Measurements from ENCODE around the gene NELL2.

Gene NELL2

GRCh38 chr12:44677724-44678123 lies 198.4 kb downstream of the NELL2 start:
- Histone ChIP-seq H3K27ac (ENCODE audit: insufficient read depth, low read length, poor library complexity, severe bottlenecking) (no peak overlapping the region), H3K4me3 (ENCODE audit: insufficient read depth, low read depth, low read length, poor library complexity, severe bottlenecking) (no peak overlapping the region), H3K9me3 (ENCODE audit: control insufficient read depth, low read length) (no peaks in the 10 kb centered on the region), H3K4me1 (ENCODE audit: control insufficient read depth, insufficient read depth, low read length, poor library complexity, severe bottlenecking) (no peaks in the 10 kb centered on the region), H3K36me3 (ENCODE audit: control insufficient read depth, insufficient read depth, low read length) (no peaks in the 10 kb centered on the region), H3K27me3 (replicated peaks; ENCODE audit: control insufficient read depth, insufficient read depth, low read length, poor library complexity, severe bottlenecking) (no peaks in the 10 kb centered on the region)
- no peak for DNase-seq

- H3K27ac ChIP-seq (ENCODE audit: insufficient read depth, low read length, poor library complexity, severe bottlenecking) = no peak overlapping the region
- DNase-seq = no peak
- no peaks in the 10 kb centered on the region for H3K36me3 ChIP-seq (ENCODE audit: control insufficient read depth, insufficient read depth, low read length)
- H3K9me3 ChIP-seq (ENCODE audit: control insufficient read depth, low read length) = no peaks in the 10 kb centered on the region
- H3K27me3 ChIP-seq (replicated peaks; ENCODE audit: control insufficient read depth, insufficient read depth, low read length, poor library complexity, severe bottlenecking) = no peaks in the 10 kb centered on the region
- H3K4me3 ChIP-seq (ENCODE audit: insufficient read depth, low read depth, low read length, poor library complexity, severe bottlenecking) = no peak overlapping the region
- no peaks in the 10 kb centered on the region for H3K4me1 ChIP-seq (ENCODE audit: control insufficient read depth, insufficient read depth, low read length, poor library complexity, severe bottlenecking)
These were observed 201.2 kb downstream of the NELL2 start for GRCh38 chr12:44674875-44675274.

GRCh38 chr12:44673811-44674210 lies 202.3 kb downstream of the NELL2 start:
- Histone ChIP-seq H3K4me3 (ENCODE audit: insufficient read depth, low read depth, low read length, poor library complexity, severe bottlenecking) (no peak overlapping the region), H3K9me3 (ENCODE audit: control insufficient read depth, low read length) (no peaks in the 10 kb centered on the region), H3K4me1 (ENCODE audit: control insufficient read depth, insufficient read depth, low read length, poor library complexity, severe bottlenecking) (no peaks in the 10 kb centered on the region), H3K36me3 (ENCODE audit: control insufficient read depth, insufficient read depth, low read length) (no peaks in the 10 kb centered on the region), H3K27me3 (replicated peaks; ENCODE audit: control insufficient read depth, insufficient read depth, low read length, poor library complexity, severe bottlenecking) (no peaks in the 10 kb centered on the region), H3K27ac (ENCODE audit: insufficient read depth, low read length, poor library complexity, severe bottlenecking) (no peak overlapping the region)
- no peak for DNase-seq

GRCh38 chr12:44672042-44672441 lies 204.1 kb downstream of the NELL2 start:
- no peaks in the 10 kb centered on the region for H3K36me3 ChIP-seq (ENCODE audit: control insufficient read depth, insufficient read depth, low read length)

GRCh38 chr12:44668443-44668842 lies 207.7 kb downstream of the NELL2 start:
- Histone ChIP-seq H3K36me3 (ENCODE audit: control insufficient read depth, insufficient read depth, low read length) (no peaks in the 10 kb centered on the region), H3K9me3 (ENCODE audit: control insufficient read depth, low read length) (no peaks in the 10 kb centered on the region), H3K27ac (ENCODE audit: insufficient read depth, low read length, poor library complexity, severe bottlenecking) (no peak overlapping the region), H3K27me3 (replicated peaks; ENCODE audit: control insufficient read depth, insufficient read depth, low read length, poor library complexity, severe bottlenecking) (no peaks in the 10 kb centered on the region), H3K4me3 (ENCODE audit: insufficient read depth, low read depth, low read length, poor library complexity, severe bottlenecking) (no peak overlapping the region), H3K4me1 (ENCODE audit: control insufficient read depth, insufficient read depth, low read length, poor library complexity, severe bottlenecking) (no peaks in the 10 kb centered on the region)
- no peak for DNase-seq

More at GRCh38 chr12:44672042-44672441, 204.1 kb downstream of the NELL2 start:
- no peaks in the 10 kb centered on the region for H3K4me1 ChIP-seq (ENCODE audit: control insufficient read depth, insufficient read depth, low read length, poor library complexity, severe bottlenecking)
- DNase-seq = no peak
- H3K4me3 ChIP-seq (ENCODE audit: insufficient read depth, low read depth, low read length, poor library complexity, severe bottlenecking) = no peak overlapping the region
- H3K27ac ChIP-seq (ENCODE audit: insufficient read depth, low read length, poor library complexity, severe bottlenecking) = no peak overlapping the region
- no peaks in the 10 kb centered on the region for H3K9me3 ChIP-seq (ENCODE audit: control insufficient read depth, low read length)
- H3K27me3 ChIP-seq (replicated peaks; ENCODE audit: control insufficient read depth, insufficient read depth, low read length, poor library complexity, severe bottlenecking) = no peaks in the 10 kb centered on the region

- no peak overlapping the region for H3K4me3 ChIP-seq (ENCODE audit: insufficient read depth, low read depth, low read length, poor library complexity, severe bottlenecking)
- no peak for DNase-seq
- H3K27me3 ChIP-seq (replicated peaks; ENCODE audit: control insufficient read depth, insufficient read depth, low read length, poor library complexity, severe bottlenecking) = no peaks in the 10 kb centered on the region
- H3K27ac ChIP-seq (ENCODE audit: insufficient read depth, low read length, poor library complexity, severe bottlenecking) = no peak overlapping the region
- H3K4me1 ChIP-seq (ENCODE audit: control insufficient read depth, insufficient read depth, low read length, poor library complexity, severe bottlenecking) = no peaks in the 10 kb centered on the region
- H3K36me3 ChIP-seq (ENCODE audit: control insufficient read depth, insufficient read depth, low read length) = no peaks in the 10 kb centered on the region
- H3K9me3 ChIP-seq (ENCODE audit: control insufficient read depth, low read length) = no peaks in the 10 kb centered on the region
These were observed 208.7 kb downstream of the NELL2 start for GRCh38 chr12:44667461-44667860.

- no peak overlapping the region for H3K4me3 ChIP-seq (ENCODE audit: insufficient read depth, low read depth, low read length, poor library complexity, severe bottlenecking)
- H3K9me3 ChIP-seq (ENCODE audit: control insufficient read depth, low read length) = no peaks in the 10 kb centered on the region
- H3K27ac ChIP-seq (ENCODE audit: insufficient read depth, low read length, poor library complexity, severe bottlenecking) = no peak overlapping the region
These were observed 212.8 kb downstream of the NELL2 start for GRCh38 chr12:44663291-44663690.

DNA sequence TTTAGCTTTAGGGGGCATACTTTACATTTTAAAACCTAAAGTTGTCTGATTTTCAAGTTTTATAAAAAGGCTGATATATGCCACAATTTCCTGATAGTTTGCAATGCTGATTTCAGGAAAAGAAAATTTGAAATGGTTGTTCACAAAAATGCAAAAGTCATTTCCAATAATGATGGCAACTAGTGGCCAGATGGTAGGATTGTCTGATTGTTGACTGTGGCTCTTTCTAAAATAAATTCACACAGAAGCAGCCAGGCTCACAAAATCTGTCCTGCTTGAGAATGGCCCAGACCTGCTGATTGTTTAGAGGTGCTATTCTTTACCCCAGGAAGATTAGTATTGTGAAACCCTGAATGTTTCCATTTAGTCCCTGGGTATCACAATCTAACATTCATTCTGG lies 220.3 kb downstream of the NELL2 start:
- no peaks in the 10 kb centered on the region for H3K9me3 ChIP-seq (ENCODE audit: control insufficient read depth, low read length)
- H3K36me3 ChIP-seq (ENCODE audit: control insufficient read depth, insufficient read depth, low read length) = no peaks in the 10 kb centered on the region
- no peak overlapping the region for H3K4me3 ChIP-seq (ENCODE audit: insufficient read depth, low read depth, low read length, poor library complexity, severe bottlenecking)
- no peak for DNase-seq
- H3K27me3 ChIP-seq (replicated peaks; ENCODE audit: control insufficient read depth, insufficient read depth, low read length, poor library complexity, severe bottlenecking) = no peaks in the 10 kb centered on the region
- no peak overlapping the region for H3K27ac ChIP-seq (ENCODE audit: insufficient read depth, low read length, poor library complexity, severe bottlenecking)
- H3K4me1 ChIP-seq (ENCODE audit: control insufficient read depth, insufficient read depth, low read length, poor library complexity, severe bottlenecking) = no peaks in the 10 kb centered on the region

More at GRCh38 chr12:44663291-44663690, 212.8 kb downstream of the NELL2 start:
- no peak for DNase-seq
- Histone ChIP-seq H3K36me3 (ENCODE audit: control insufficient read depth, insufficient read depth, low read length) (no peaks in the 10 kb centered on the region), H3K4me1 (ENCODE audit: control insufficient read depth, insufficient read depth, low read length, poor library complexity, severe bottlenecking) (no peaks in the 10 kb centered on the region), H3K27me3 (replicated peaks; ENCODE audit: control insufficient read depth, insufficient read depth, low read length, poor library complexity, severe bottlenecking) (no peaks in the 10 kb centered on the region)

DNA sequence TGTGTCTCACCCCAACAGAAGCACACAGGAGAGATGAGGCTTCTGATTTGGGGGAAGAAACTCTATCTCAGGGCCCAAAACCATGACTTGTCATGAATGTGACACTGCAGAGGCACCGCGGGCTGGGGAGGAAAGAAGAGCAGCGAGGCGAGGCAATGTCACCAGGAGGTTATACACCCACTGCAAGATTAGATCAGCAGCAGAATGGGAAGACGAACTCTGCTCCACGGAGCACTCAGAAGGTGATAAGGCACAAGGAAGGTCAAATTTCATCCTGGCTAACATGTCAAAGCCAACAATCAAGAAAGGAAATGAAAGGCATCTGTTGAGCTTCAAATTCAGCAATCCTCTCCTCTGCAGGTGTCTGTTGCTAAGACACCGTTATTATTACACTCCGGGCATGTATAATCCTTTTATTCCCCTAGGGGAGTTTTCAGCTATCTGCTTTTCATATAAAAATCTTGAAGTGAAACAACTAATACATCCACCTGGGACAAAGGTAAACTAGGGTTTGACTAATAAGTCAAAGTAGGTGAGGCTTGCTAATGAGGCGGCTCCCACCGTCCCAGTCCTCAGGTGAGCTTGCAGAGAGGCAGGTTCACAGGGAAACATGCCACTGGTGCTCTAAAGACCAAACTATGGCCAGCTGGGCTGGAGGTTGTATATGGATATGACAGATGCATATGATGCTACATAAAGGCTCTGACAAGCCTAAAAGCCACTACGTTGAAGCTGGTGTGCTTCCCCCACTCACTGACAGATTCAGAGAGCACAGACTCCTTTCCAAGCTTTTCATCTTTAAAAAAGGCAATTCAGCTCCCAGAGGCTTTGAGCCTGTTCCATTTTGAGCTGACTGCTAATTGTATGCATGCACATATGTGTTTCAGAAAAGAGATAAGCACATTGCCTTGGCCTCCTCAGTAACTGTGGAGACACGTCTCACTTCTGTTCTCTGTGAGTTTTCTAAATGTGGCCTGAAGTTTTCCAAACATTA lies 221.2 kb downstream of the NELL2 start:
- no peaks in the 10 kb centered on the region for H3K4me1 ChIP-seq (ENCODE audit: control insufficient read depth, insufficient read depth, low read length, poor library complexity, severe bottlenecking)
- no peaks in the 10 kb centered on the region for H3K36me3 ChIP-seq (ENCODE audit: control insufficient read depth, insufficient read depth, low read length)
- H3K27ac ChIP-seq (ENCODE audit: insufficient read depth, low read length, poor library complexity, severe bottlenecking) = no peak overlapping the region
- H3K4me3 ChIP-seq (ENCODE audit: insufficient read depth, low read depth, low read length, poor library complexity, severe bottlenecking) = no peak overlapping the region
- DNase-seq = no peak
- H3K9me3 ChIP-seq (ENCODE audit: control insufficient read depth, low read length) = no peaks in the 10 kb centered on the region
- no peaks in the 10 kb centered on the region for H3K27me3 ChIP-seq (replicated peaks; ENCODE audit: control insufficient read depth, insufficient read depth, low read length, poor library complexity, severe bottlenecking)

DNA sequence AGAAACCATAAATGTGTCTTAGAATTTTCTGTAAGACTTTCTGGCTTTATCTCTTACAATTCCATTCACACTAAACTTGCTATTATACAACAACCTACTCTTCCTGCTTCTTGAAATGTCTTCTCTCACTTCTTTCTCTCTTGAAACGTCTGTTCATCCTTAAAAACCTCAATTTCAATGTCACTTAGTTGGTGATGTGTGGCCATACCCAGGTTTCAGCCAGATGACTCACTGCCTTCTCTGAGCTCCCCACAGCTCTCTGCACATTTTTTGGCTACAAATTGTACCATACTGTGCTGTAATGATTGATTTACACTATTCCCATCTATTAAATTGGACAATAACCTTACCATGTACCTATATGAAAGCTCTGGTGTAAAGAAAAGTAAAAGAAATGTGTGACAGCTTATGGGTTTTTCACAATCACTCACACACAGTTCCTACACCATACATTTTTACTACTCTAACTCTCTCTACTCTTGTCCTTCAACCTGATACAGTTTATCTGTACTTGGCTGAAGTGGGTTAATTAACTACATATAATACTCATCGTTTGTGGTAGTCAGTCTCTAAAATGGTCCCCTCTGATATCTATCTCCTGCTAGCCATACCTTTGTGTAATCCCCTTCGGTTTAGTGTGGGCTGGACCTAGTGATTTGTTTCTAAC lies 222.1 kb downstream of the NELL2 start:
- Histone ChIP-seq H3K27ac (ENCODE audit: insufficient read depth, low read length, poor library complexity, severe bottlenecking) (no peak overlapping the region), H3K4me1 (ENCODE audit: control insufficient read depth, insufficient read depth, low read length, poor library complexity, severe bottlenecking) (no peaks in the 10 kb centered on the region), H3K9me3 (ENCODE audit: control insufficient read depth, low read length) (no peaks in the 10 kb centered on the region), H3K36me3 (ENCODE audit: control insufficient read depth, insufficient read depth, low read length) (no peaks in the 10 kb centered on the region), H3K4me3 (ENCODE audit: insufficient read depth, low read depth, low read length, poor library complexity, severe bottlenecking) (no peak overlapping the region), H3K27me3 (replicated peaks; ENCODE audit: control insufficient read depth, insufficient read depth, low read length, poor library complexity, severe bottlenecking) (no peaks in the 10 kb centered on the region)
- no peak for DNase-seq
